Nucleus accumbens (tissue), 56 donors: ENCODE results near the gene FMNL1.

ENCODE experiments used
- DNase-seq, 56 donors: peaks; one replicate each; lab custom pipeline; 2025; lab: John Stamatoyannopoulos, UW

Gene FMNL1

GRCh38 chr17:45222014-45222288 is 266 bp downstream of the FMNL1 start:
- no peak for DNase-seq

- no peak for DNase-seq
These were observed 757 bp downstream of the FMNL1 start for GRCh38 chr17:45222289-45222995.

DNA sequence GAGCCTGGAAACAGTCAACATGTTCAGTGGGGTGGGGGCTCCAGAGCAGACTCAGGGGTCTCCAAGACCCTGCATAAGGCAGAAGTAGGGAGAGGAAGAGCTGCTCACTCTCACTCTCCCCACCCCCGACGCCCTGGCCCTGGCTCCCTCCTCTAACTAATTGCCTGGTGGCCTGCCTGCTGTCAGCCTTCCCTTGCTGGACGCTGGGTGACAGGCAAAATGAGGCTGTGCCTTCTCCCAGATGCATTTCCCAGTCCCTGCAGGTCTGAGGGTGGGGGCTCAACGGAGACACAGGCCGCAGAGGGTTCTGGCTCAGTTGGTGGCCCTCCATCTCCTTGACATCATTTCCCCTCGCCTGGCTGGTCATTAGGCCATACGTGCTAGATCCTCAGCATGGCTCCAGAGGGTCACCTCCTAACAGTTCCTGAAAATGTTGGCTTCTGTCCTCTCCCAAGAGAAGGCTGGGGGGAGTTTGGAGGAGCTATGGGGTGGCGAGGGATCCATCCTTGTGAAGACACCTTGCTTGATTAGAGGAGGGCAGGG is 1.4 kb downstream of the FMNL1 start:
- no peak for DNase-seq

DNA sequence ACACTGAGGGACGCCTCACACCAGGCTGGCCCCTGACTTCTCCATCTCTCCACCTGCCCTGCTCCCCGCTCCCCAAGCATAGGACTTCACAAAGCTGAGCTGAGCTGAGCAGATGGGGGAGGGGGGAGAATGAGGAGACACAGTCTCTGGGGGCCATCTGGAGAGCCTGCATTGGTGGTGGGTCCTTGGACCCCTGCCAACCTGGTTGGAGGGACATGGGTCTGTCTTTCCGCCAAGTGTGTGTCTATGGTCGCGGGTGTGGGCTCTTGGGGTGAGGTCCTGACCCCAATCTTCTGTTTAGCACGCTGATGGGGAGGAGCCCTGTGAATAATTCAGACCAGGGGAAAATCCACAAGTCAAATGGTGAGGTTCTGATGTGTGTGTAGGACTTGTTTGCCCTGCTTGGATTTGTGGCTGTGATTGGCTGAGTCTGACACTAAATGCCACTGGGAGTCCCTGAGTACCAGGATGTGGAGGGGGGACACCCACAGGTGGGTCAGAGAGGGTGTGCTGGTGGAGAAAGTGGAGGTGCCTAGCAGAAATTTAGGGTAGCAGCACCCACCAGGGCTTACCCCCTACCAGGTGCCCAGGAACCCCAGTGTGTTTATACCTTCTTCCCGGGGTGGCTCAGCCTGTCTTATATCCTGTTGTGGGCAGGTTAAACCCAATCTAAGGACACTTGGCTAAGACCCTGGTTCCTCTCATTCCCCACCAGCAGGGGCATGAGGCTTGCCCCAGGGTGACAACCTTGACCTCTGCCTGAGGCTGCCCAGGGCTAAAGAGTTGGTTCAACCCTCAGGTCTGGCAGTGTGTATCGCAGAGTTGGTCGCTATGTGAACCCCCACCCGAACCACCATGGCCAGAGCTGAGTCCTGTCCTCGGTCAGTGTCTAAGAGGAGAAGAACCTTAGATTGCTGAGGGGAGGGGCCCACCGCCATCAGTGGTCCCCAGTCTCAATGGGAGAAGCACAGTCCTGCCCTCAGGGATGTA is 2.1 kb downstream of the FMNL1 start:
- DNase-seq: no peak

- no peak for DNase-seq
These were observed 3.0 kb downstream of the FMNL1 start for GRCh38 chr17:45224671-45225050.

GRCh38 chr17:45225051-45225700 is 3.5 kb downstream of the FMNL1 start:
- no peak for DNase-seq

GRCh38 chr17:45225964-45226530 is 4.4 kb downstream of the FMNL1 start:
- DNase-seq: peak in 31 of 56 donors; percentile 8 to 73 (median 36)

- no peak for DNase-seq
These were observed 4.9 kb downstream of the FMNL1 start for GRCh38 chr17:45226576-45226975.

DNA sequence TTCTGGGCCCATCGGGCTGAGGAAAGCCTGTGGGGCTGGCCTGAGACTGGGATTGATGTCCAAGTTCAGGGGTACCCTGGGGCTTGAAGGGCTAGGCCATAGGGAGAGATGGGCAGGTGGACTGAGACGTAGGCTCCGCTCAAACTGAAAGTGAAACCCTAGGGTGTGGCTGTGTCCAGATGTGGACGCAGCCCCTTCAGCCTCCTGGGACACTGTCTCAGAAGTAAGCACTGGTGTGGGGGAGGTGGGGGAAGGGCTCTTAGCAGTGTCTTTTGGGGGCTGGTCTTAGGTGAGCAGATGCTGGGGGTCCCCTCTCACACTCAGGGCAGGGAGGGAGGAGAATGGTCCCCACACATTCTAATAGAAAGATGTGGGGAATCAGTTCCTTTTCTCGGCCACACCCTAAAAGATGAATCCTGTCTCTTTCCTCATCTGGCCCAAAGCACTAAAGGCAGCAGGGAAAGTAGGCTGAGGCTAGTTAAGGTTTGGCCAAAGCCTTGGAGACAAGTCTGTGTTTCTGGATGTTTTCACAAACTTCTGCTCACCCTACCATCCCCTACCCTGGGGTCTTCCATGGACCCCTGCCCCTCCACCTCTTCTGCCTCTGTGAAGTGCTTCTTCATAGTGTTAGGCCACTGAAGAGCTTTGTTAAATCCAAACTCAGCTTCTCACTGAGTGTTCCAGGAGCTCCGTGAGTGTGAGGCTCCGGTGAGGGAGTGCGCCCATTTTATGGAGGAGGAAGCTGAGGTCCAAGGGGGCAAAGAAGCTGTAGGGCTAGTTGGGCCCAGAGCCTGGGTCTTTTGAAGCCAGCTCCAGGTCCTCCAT is 5.6 kb downstream of the FMNL1 start:
- DNase-seq: no peak

DNA sequence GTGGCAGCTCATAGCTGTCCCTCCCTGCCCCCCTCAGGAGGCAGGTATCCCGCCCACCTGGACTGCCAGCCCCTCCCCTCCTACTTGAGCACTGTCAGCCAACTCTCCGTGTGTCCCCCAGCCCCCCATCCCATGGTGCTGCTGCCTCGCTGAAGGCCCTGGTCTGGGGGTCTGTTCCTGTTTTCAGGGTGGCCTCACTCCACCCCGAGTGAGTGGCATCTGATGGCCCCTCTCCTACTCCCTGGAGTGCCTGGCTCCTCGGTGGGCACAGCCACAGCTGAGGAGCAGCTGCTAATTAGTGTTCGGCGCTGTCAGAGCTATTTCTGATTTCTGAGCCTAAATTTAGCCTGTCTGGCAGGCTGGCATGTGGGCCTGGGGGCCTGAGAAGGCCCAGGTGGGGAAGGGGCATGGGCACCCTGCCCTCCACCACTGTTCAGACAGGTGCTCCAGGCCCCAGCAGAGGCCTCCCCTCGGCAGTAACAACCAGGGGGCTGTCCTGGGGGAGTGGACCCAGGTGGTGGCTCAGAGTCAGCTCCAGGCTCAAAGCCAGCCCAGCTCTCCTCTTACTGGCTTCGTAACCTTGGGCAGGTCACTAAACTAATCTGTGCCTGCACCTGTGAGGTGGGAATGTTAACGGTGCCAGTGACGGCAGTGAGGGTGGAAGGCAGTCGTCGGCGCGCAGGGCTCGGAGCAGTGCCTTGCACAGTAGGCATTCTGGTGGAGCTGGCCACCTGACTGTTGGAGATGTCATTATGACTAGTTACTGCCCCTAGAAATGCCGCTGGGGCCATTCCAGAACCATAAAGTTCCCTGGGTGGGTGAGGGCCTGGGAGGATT is 6.5 kb downstream of the FMNL1 start:
- no peak for DNase-seq

DNA sequence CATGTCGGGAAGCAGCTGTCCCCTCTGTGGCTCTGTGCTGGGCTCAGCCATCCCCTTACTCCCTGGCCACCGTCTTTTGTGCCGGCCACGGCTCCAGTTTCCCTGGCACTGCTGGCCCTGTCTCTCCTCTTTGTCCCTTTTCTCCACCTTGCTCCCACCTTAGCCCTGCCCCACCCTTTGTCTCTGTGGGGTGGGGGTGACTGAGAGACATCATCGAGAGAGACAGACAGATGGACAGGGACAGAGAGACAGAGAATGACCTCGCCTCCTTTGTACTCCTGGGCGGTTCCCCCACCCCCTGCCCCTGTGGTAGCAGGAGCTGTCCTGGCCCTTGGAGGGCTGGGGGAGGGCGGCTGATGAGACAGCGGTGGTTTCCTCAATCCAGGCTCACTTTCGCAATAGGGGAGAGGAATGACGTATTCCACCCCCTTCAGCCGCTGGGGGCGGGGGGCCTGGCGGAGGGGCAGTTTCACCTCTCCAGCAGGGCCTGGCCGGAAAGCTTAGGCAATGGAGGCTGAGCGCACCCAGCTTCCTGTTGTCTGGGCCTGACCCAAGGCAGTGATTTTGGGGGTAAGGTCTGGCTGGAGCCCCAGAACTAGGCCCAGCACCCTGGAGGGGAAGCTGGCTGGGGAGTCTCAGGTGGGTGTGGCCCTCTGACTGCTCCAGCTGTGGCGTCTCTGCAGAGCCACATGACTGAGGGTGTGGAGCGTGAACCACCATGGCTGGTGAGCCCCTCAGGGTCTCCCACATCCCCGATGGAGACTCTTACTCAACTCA is 7.3 kb downstream of the FMNL1 start:
- peak in 27 of 56 donors; percentile 11 to 65 (median 30) for DNase-seq

GRCh38 chr17:45229681-45230409 is 8.2 kb downstream of the FMNL1 start:
- no peak for DNase-seq

DNA sequence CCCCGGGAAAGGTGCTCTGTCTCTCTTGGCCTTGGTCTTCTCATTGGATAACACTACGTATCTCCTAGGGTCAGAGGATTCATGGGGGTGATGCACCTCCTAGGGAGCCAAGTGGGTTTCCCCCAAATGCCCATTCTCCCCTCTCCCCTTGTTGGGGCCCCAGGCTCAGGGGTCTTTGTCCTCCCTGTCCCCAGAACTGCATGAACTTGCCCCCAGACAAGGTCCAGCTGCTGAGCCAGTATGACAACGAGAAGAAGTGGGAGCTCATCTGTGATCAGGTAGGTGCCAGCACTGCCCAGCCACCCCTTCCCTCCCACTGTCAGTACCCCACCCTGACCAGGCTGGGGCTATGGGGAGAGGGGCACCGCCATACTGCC is 8.7 kb downstream of the FMNL1 start:
- DNase-seq: no peak

DNA sequence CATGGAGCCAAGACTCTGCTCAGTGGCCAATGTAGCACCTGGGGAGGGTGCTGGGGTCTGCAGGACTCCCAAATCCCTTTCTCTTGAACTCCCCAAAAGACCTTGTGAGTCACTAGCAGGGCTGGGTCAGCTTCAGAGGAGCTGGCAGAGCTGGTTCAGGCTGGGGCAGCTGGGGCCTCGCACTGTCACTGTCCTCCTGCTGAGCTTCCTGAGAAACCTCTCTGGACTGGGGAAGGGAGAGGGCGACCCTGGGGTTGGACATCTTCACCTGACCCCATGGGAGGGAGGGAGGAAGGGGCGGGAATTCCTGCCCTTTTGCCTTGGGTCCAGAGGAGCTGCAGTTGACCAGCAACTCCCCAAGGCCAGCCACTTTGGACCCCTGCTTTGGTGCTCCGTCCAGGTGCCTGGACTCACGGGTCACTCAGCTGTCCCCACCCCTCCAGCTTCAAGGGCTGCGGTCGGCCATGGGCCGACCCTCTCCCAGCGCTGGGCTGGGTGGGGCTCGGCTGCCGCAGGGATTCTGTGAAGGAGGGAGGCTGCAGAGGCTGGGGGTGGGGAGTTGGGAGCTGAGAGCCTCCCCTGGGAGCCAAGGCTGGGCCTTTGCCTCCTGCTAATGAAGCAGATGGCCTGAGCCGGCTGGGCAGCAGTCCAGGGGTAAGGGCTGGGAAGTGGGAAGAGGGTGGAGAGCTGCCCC is 9.2 kb downstream of the FMNL1 start:
- DNase-seq: no peak

DNA sequence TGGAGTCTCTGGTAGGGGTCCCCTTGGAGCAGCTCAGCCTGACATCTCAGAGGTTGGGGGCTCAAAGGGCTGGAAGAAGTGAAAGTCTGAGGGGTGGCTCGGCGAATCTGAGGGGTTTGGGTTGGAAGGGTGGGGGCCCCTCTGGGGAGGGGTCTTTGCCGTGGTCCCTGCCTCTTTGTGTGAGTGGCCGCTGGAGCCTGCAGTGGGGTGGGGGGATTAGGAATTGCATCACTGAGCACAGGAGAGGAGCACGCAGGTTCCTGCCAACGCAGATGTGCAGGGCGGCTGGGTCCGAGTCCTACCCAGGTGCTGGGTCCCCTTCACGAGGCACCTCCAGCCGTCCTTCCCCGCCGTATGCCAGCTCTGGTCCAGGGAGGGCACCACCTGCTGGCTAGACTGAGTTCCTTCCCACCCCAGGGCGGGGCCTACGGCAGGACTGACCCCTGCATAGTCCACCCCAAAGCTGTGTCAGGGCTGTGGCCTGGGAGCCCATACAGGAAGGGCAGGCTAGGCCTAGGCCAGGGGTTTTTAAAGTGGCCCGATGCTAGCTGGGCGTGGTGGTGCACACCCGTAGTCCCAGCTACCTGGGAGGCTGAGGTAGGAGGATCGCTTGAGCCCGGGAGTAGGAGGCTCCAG is 9.9 kb downstream of the FMNL1 start:
- DNase-seq: no peak
